NB4 (cell line): ENCODE results near the gene CDC42EP2.

Experiments used
- DNase-seq: peaks from one replicate; pipeline ENCODE4 v3.0.0; 2010; ENCODE audit warnings: low read depth
- H3K4me3 ChIP-seq: one replicate; pipeline ENCODE4 v1.5.1; 2011; ENCODE audit warnings: mild to moderate bottlenecking, low read depth, low read length, moderate library complexity
- CTCF ChIP-seq: IDR thresholded peaks from one replicate; pipeline ENCODE4 v1.5.1; 2012; ENCODE audit warnings: low read depth, low read length
- MYC ChIP-seq: IDR thresholded peaks from 2 replicates; pipeline ENCODE4 v1.6.1; 2011; ENCODE audit warnings: low read depth, low read length
- POLR2A ChIP-seq: IDR thresholded peaks from 2 replicates; pipeline ENCODE4 v1.6.1; 2011; ENCODE audit warnings: mild to moderate bottlenecking; ENCODE audit not compliant: insufficient read length; ENCODE audit errors: extremely low read depth
- TF ChIP-seq, protein P1 (sequence below): IDR thresholded peaks from 2 replicates; pipeline ENCODE4 v1.6.1; 2011; ENCODE audit warnings: low read depth, low read length

The CDC42EP2 gene

GRCh38 chr11:65320386-65321075 is 5.9 kb downstream of the CDC42EP2 start:
- TF ChIP-seq CTCF, result no peak
- TF ChIP-seq, protein P1, sequence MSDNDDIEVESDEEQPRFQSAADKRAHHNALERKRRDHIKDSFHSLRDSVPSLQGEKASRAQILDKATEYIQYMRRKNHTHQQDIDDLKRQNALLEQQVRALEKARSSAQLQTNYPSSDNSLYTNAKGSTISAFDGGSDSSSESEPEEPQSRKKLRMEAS, result no peak
- TF ChIP-seq POLR2A, result no peak
- no peak for TF ChIP-seq MYC
- DNase-seq, result no peak
- H3K4me3 ChIP-seq, result no peak overlapping the region

GRCh38 chr11:65321076-65321475 is 6.4 kb downstream of the CDC42EP2 start:
- H3K4me3 ChIP-seq, result no peak overlapping the region
- DNase-seq, result no peak
- TF ChIP-seq CTCF (no peak), POLR2A (no peak), MYC (no peak)
- TF ChIP-seq, protein P1, result no peak

GRCh38 chr11:65321828-65322485 is 7.3 kb downstream of the CDC42EP2 start:
- DNase-seq, result no peak
- TF ChIP-seq, protein P1, result no peak
- TF ChIP-seq MYC, result no peak
- TF ChIP-seq POLR2A, result no peak
- no peak for TF ChIP-seq CTCF

DNA sequence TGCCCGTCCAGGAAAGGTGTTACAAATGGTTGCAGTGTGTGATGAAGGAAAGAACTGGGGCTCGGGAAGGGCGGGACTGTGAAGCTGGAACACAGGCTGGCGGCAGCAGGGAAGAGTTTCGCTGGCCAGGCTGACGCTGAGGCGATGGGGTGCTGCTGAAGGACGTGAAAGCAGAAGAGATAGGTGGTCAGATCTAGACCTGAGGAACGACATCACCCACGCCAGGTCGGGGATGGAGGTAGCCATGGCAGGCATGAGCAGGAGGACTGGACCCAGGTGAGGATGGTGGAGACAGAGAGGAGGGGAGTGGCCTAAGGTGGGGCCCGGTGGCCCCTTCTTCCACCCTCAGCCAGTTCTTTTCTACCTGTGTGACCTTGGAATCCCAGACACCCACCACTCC is 9.1 kb downstream of the CDC42EP2 start:
- no peak overlapping the region for H3K4me3 ChIP-seq
- no peak for DNase-seq
- TF ChIP-seq POLR2A (no peak), CTCF (no peak), MYC (no peak)
- TF ChIP-seq, protein P1, result no peak

More at GRCh38 chr11:65321828-65322485, 7.3 kb downstream of the CDC42EP2 start:
- H3K4me3 ChIP-seq, result no peak overlapping the region

- TF ChIP-seq, protein P1, result no peak
- TF ChIP-seq CTCF (no peak), MYC (no peak), POLR2A (no peak)
- H3K4me3 ChIP-seq, result no peak overlapping the region
- DNase-seq, result no peak
Measured at GRCh38 chr11:65325435-65325834, 10.8 kb downstream of the CDC42EP2 start.
